PC-3 (cell line): ENCODE results near the gene SAMD10. TPM values are rescaled to one million over a fixed set of nuclear protein-coding genes. Genes with fewer than 3 reads are reported as not detected.

Experiments used
- ATAC-seq: fragments of 200-7000 bp; cut with Tn5 transposase; 2 replicates; pipeline ENCODE4 v1.9.1; 2020; ENCODE audit warnings: mild to moderate bottlenecking, moderate library complexity
- BruUV-seq: library from RNA; stranded (reverse); fragments of 400-500 nt; replicated peaks from 2 replicates; lab custom pipeline; 2021; lab: Mats Ljungman, UMichigan
- CTCF ChIA-PET: fragments of 300-600 bp; sonication (Branson Sonifier 250); formaldehyde crosslinking; loops from one replicate; lab custom pipeline; 2022; ENCODE audit warnings: antibody characterized with exemption; lab: Charles Lee
- POLR2A ChIA-PET: fragments of 300-600 bp; sonication (Branson Sonifier 250); formaldehyde crosslinking; loops from one replicate; lab custom pipeline; 2022; ENCODE audit warnings: antibody characterized with exemption; ENCODE audit not compliant: unreplicated experiment; lab: Charles Lee
- DNase-seq: peaks from one replicate; pipeline ENCODE4 v3.0.0-alpha.2; 2015
- H2AFZ ChIP-seq: fragments of 300-600 bp; sonication (generic); 2 replicates; pipeline ENCODE4 v1.6.0; 2016; ENCODE audit warnings: antibody characterized with exemption, low read length
- H3F3A ChIP-seq: fragments of 300-600 bp; sonication (generic); one replicate; pipeline ENCODE4 v1.6.0; 2017; ENCODE audit warnings: antibody characterized with exemption, low read length, control low read depth, mild to moderate bottlenecking; ENCODE audit not compliant: unreplicated experiment
- H3K27ac ChIP-seq: fragments of 300-600 bp; sonication (generic); 2 replicates; pipeline ENCODE4 v1.5.1; 2016; ENCODE audit warnings: mild to moderate bottlenecking, low read length
- H3K27me3 ChIP-seq: fragments of 300-600 bp; sonication (generic); 2 replicates; pipeline ENCODE4 v1.6.1; 2016; ENCODE audit warnings: low read length, mixed read lengths
- H3K36me3 ChIP-seq: fragments of 300-600 bp; sonication (generic); 2 replicates; pipeline ENCODE4 v1.6.1; 2016; ENCODE audit warnings: low read depth, mixed run types, low read length, mixed read lengths
- H3K4me1 ChIP-seq: fragments of 300-600 bp; sonication (generic); 2 replicates; pipeline ENCODE4 v1.5.1; 2016; ENCODE audit warnings: low read length; ENCODE audit not compliant: insufficient read depth
- H3K4me2 ChIP-seq: fragments of 300-600 bp; sonication (generic); 2 replicates; pipeline ENCODE4 v1.6.0; 2016; ENCODE audit warnings: low read length
- H3K4me3 ChIP-seq: fragments of 300-600 bp; sonication (generic); 2 replicates; pipeline ENCODE4 v1.5.1; 2016; ENCODE audit warnings: mild to moderate bottlenecking, low read length, mixed read lengths
- H3K79me2 ChIP-seq: fragments of 300-600 bp; sonication (generic); 2 replicates; pipeline ENCODE4 v1.6.1; 2017; ENCODE audit warnings: low read length, mixed read lengths
- H3K9ac ChIP-seq: fragments of 300-600 bp; sonication (generic); 2 replicates; pipeline ENCODE4 v1.6.0; 2016; ENCODE audit warnings: mild to moderate bottlenecking, low read length
- H3K9me2 ChIP-seq: fragments of 300-600 bp; sonication (generic); replicated peaks from 2 replicates; pipeline ENCODE4 v1.6.1; 2016; ENCODE audit warnings: mixed run types, low read length, mixed read lengths
- H3K9me3 ChIP-seq: fragments of 300-600 bp; sonication (generic); 2 replicates; pipeline ENCODE4 v1.6.1; 2016; ENCODE audit warnings: low read length, mixed read lengths
- H4K20me1 ChIP-seq: fragments of 300-600 bp; sonication (generic); 2 replicates; pipeline ENCODE4 v1.6.1; 2016; ENCODE audit warnings: low read length, mixed read lengths
- CTCF ChIP-seq: fragments of 300-600 bp; sonication (generic); conservative IDR thresholded peaks from 2 replicates; pipeline ENCODE4 v1.5.1; 2017; ENCODE audit warnings: antibody characterized with exemption, low read depth, mild to moderate bottlenecking, low read length
- EZH2 ChIP-seq: fragments of 300-600 bp; sonication (generic); IDR thresholded peaks from one replicate; pipeline ENCODE4 v1.6.1; 2017; ENCODE audit warnings: antibody characterized with exemption, mild to moderate bottlenecking, low read length; ENCODE audit not compliant: unreplicated experiment
- EZH2phosphoT487 ChIP-seq: fragments of 300-600 bp; sonication (generic); IDR thresholded peaks from 2 replicates; pipeline ENCODE4 v1.6.1; 2018; ENCODE audit warnings: mild to moderate bottlenecking, antibody characterized with exemption, low read length, borderline replicate concordance
- intact Hi-C: fragments of 100-400 bp; cut with micrococcal nuclease; formaldehyde crosslinking; loops from 2 replicates; pipeline ENCODE4 v1.9.0; 2023
- total RNA-seq: library from RNA; depleted of rRNA; stranded (reverse); fragments of >200 nt; gene quantifications from 2 replicates; pipeline ENCODE4 v1.2.3, GENCODE V29; 2014

Gene SAMD10
- total RNA-seq, 1 experiment from 2014 or later: 7.4 TPM

DNA sequence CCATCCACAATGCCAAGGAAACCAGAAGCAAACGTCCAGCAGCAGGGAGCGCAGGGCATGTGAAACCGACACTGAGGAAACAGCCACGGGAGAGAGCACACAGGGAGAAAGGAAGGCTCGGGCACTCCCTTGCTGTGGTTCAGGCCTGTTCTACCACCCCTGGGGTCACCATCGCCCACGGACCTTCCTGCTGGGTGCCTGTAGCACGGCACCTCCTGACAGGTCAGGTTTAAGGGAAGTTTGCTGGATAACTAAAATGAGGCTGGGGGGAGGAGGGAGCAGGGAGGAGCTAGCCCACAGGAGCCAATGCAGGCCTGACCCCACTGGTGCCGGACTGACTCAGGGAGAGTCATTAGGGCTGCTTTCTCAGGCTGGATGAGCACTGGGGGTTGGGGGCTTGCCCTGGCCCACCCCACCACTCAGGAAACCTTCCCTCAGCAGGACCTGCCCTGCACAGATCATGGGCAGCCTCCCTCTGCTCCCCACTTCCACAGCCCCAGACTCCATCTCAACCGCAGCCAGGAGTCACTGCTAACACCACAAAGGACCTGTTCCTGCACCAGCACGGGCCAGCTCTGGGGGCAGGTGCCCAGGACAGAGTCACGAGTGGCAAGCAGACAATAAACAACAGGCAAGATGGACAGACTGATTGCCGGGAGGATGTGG, 25.5 kb downstream of the SAMD10 start:
- no peak overlapping the region for H3K9ac ChIP-seq
- DNase-seq (no peak), ATAC-seq (no peak)
- H3K27ac ChIP-seq: no peak overlapping the region
- H3K4me3 ChIP-seq: peak overlapping the region; percentile 95
- TF ChIP-seq EZH2 (no peak), EZH2phosphoT487 (no peak), CTCF (no peak)
- POLR2A ChIA-PET: no interaction called here
- no peaks in the 10 kb centered on the region for H3K9me2 ChIP-seq
- H3K4me2 ChIP-seq: peak overlapping the region; percentile 97
- no peaks in the 10 kb centered on the region for H3K36me3 ChIP-seq
- H3K4me1 ChIP-seq: peaks cover 39% of the 10 kb centered on the region
- H3K9me3 ChIP-seq: no peaks in the 10 kb centered on the region
- H3F3A ChIP-seq: no peaks in the 10 kb centered on the region
- intact Hi-C loops: no loop called here
- peaks cover 54% of the 10 kb centered on the region; the same call in 1 of the 2 replicates for H4K20me1 ChIP-seq
- CTCF ChIA-PET: no interaction called here
- H3K27me3 ChIP-seq: no peaks in the 10 kb centered on the region
- BruUV-seq: no TSS peak
- no peak overlapping the region for H2AFZ ChIP-seq
- H3K79me2 ChIP-seq: peaks cover 73% of the 10 kb centered on the region

GRCh38 chr20:63952769-63953168, 26.7 kb downstream of the SAMD10 start:
- Histone ChIP-seq H3K9ac (no peak overlapping the region), H3K9me3 (no peaks in the 10 kb centered on the region), H3K27ac (no peak overlapping the region), H2AFZ (no peak overlapping the region), H3K79me2 (peaks cover 84% of the 10 kb centered on the region), H4K20me1 (peaks cover 65% of the 10 kb centered on the region), H3K4me3 (no peak overlapping the region), H3K4me1 (peaks cover 42% of the 10 kb centered on the region), H3K27me3 (no peaks in the 10 kb centered on the region), H3K9me2 (no peaks in the 10 kb centered on the region), H3K36me3 (no peaks in the 10 kb centered on the region; the same call in 1 of the 2 replicates), H3K4me2 (no peak overlapping the region), H3F3A (no peaks in the 10 kb centered on the region)
- CTCF ChIA-PET: no interaction called here
- ATAC-seq (no peak), DNase-seq (no peak)
- intact Hi-C loops: no loop called here
- POLR2A ChIA-PET: no interaction called here
- no TSS peak for BruUV-seq
- TF ChIP-seq CTCF (no peak), EZH2phosphoT487 (no peak)

GRCh38 chr20:63952210-63952535, 27.3 kb downstream of the SAMD10 start:
- Histone ChIP-seq H3K9me2 (no peaks in the 10 kb centered on the region), H3K9ac (no peak overlapping the region), H3K79me2 (peaks cover 90% of the 10 kb centered on the region), H3K9me3 (no peaks in the 10 kb centered on the region), H3K4me1 (peaks cover 36% of the 10 kb centered on the region), H3K4me2 (no peak overlapping the region), H4K20me1 (peaks cover 71% of the 10 kb centered on the region), H2AFZ (no peak overlapping the region), H3K27ac (no peak overlapping the region), H3K27me3 (no peaks in the 10 kb centered on the region), H3K36me3 (no peaks in the 10 kb centered on the region; the same call in 1 of the 2 replicates), H3F3A (no peaks in the 10 kb centered on the region), H3K4me3 (no peak overlapping the region)
- ChIA-PET CTCF (no interaction called here), POLR2A (no interaction called here)
- DNase-seq: no peak
- no peak for ATAC-seq
- TF ChIP-seq EZH2: no peak
- TF ChIP-seq EZH2phosphoT487: no peak
- TF ChIP-seq CTCF: no peak
- intact Hi-C loops: no loop called here
- BruUV-seq: no TSS peak
